PFSK-1 (cell line): ENCODE measurements around the gene IFIT1.

ENCODE experiments used
- FOXP2 ChIP-seq: optimal IDR thresholded peaks from 2 replicates; pipeline ENCODE3; 2011; ENCODE audit warnings: borderline replicate concordance, control low read depth, inconsistent platforms; ENCODE audit not compliant: insufficient read depth; ENCODE audit errors: extremely low read length, extremely low read depth
- POLR2AphosphoS5 ChIP-seq: IDR thresholded peaks from 2 replicates; pipeline ENCODE4 v1.6.1; 2012; ENCODE audit warnings: low read depth, mild to moderate bottlenecking, control low read depth, low read length, moderate library complexity
- REST ChIP-seq, 2 experiments: IDR thresholded peaks; 2 replicates each; pipeline versions ENCODE4 v1.6.1 to v1.8.0; 2011 to 2012; ENCODE audit warnings: low read depth in 2 of 2, low read length in 2 of 2, control low read depth in 1 of 2, inconsistent platforms in 1 of 2, mild to moderate bottlenecking in 1 of 2, moderate library complexity in 1 of 2; ENCODE audit not compliant: insufficient read depth in 1 of 2
- SIN3A ChIP-seq: IDR thresholded peaks from 2 replicates; pipeline ENCODE4 v1.6.1; 2012; ENCODE audit warnings: mild to moderate bottlenecking, low read length, moderate library complexity, borderline replicate concordance; ENCODE audit not compliant: insufficient read depth
- TAF1 ChIP-seq: IDR thresholded peaks from 2 replicates; pipeline ENCODE4 v1.6.1; 2012; ENCODE audit warnings: low read length, control low read depth, borderline replicate concordance; ENCODE audit not compliant: insufficient read depth

The IFIT1 gene

GRCh38 chr10:89454561-89455347 is 62.3 kb downstream of the IFIT1 start:
- TF ChIP-seq SIN3A (no peak), TAF1 (no peak), POLR2AphosphoS5 (no peak), REST (IDR thresholded peaks at IDR 0.05; ENCODE audit: insufficient read depth in 1 of 2, low read depth in 2 of 2, low read length in 2 of 2) (no peak), FOXP2 (no peak)
